ENCODE results near the gene TULP1.

- TF ChIP-seq EP300 (IDR thresholded peaks at IDR 0.05) (no peak), CTCF (IDR thresholded peaks at IDR 0.05) (no peak)
These were observed 43.5 kb downstream of the TULP1 start for GRCh38 chr6:35468980-35469750.
